Esophagus squamous epithelium (tissue), 5 donors: ENCODE data around the gene SERPINA1. TPM values are rescaled to one million over a fixed set of nuclear protein-coding genes. Genes with fewer than 3 reads are reported as not detected.

Experiments
- DNase-seq: peaks from one replicate; lab custom pipeline; 2025; lab: John Stamatoyannopoulos, UW
- H3K27ac ChIP-seq, 4 donors: fragments of 200-600 bp; sonication (generic); one replicate each; pipeline ENCODE4 v1.5.1; 2016 to 2019; ENCODE audit warnings: mild to moderate bottlenecking in 1 of 4
- H3K27me3 ChIP-seq, 4 donors: fragments of 200-600 bp; sonication (generic); 1 replicate in 3 of 4; 2 replicates in 1 of 4; pipeline versions ENCODE4 v1.5.1 to v1.6.0; 2017 to 2021; ENCODE audit warnings: antibody characterized with exemption in 1 of 4
- H3K36me3 ChIP-seq, 3 donors: fragments of 200-600 bp; sonication (generic); one replicate each; pipeline ENCODE4 v1.5.1; 2016 to 2019
- H3K4me1 ChIP-seq, 3 donors: fragments of 200-600 bp; sonication (generic); one replicate each; pipeline ENCODE4 v1.5.1; 2017 to 2019
- H3K4me3 ChIP-seq, 4 donors: fragments of 200-600 bp; sonication (generic); 1 replicate in 3 of 4; 2 replicates in 1 of 4; pipeline ENCODE4 v1.5.1; 2016 to 2019; ENCODE audit warnings: mild to moderate bottlenecking in 2 of 4, moderate library complexity in 1 of 4
- H3K9me3 ChIP-seq, 3 donors: fragments of 200-600 bp; sonication (generic); one replicate each; pipeline ENCODE4 v1.5.1; 2016 to 2019
- CTCF ChIP-seq, 6 experiments: fragments of 450-650 bp in 4 of 6; fragments of 200-600 bp in 2 of 6; sonication (generic) in 2 of 6; IDR thresholded peaks; one replicate each; pipeline ENCODE4 v1.5.1; 2016 to 2019; ENCODE audit warnings: antibody characterized with exemption in 6 of 6, mild to moderate bottlenecking in 4 of 6, moderate library complexity in 4 of 6
- POLR2A ChIP-seq, 4 donors: fragments of 450-650 bp; IDR thresholded peaks; one replicate each; pipeline ENCODE4 v1.6.1; 2017; ENCODE audit warnings: antibody characterized with exemption in 4 of 4, mild to moderate bottlenecking in 4 of 4, moderate library complexity in 3 of 4
- WGBS, 2 donors: methylation state at CpG; one replicate each; pipeline ENCODE4 v1.1.5; 2018; 5-methylcytosine and 5-hydroxymethylcytosine counted together
- intact Hi-C: fragments of 100-400 bp; cut with DNase I; formaldehyde crosslinking; loops from one replicate; pipeline ENCODE4 v1.15.0; 2022
- total RNA-seq, 4 donors: library from RNA; depleted of rRNA; stranded (reverse); fragments of >200 nt; gene quantifications; one replicate each; pipeline ENCODE4 v1.1.0, GENCODE V29; 2016
- donor health status: DM: yes; HTN: yes; CAD: no.

Gene SERPINA1
- total RNA-seq, 4 donors from 2014 or later, result 1.7 to 16.4 (median 5.8) TPM

GRCh38 chr14:94397289-94398181 lies 9.1 kb upstream of the SERPINA1 start:
- intact Hi-C loops, result no loop called here

GRCh38 chr14:94396628-94397225 lies 8.3 kb upstream of the SERPINA1 start:
- Histone ChIP-seq H3K9me3 (no peaks in the 10 kb centered on the region), H3K27ac (no peak overlapping the region), H3K4me1 (peaks cover 0 to 10% (median 6%) of the 10 kb centered on the region in 3 donors), H3K4me3 (no peak overlapping the region), H3K27me3 (peaks cover 0 to 17% (median 0%) of the 10 kb centered on the region in 4 donors), H3K36me3 (no peaks in the 10 kb centered on the region)
- intact Hi-C loops, result no loop called here
- DNase-seq, result no peak
- no peak for TF ChIP-seq CTCF (IDR thresholded peaks at IDR 0.05)

More at GRCh38 chr14:94397289-94398181, 9.1 kb upstream of the SERPINA1 start:
- WGBS, 2 donors, result 37 to 54% methylated on average over 8 to 9 of the region's 9 CpGs
- no peak for DNase-seq
- Histone ChIP-seq H3K36me3 (no peaks in the 10 kb centered on the region), H3K4me1 (peaks cover 0 to 10% (median 2%) of the 10 kb centered on the region in 3 donors), H3K9me3 (no peaks in the 10 kb centered on the region), H3K27me3 (peaks cover 0 to 17% (median 0%) of the 10 kb centered on the region in 4 donors), H3K27ac (no peak overlapping the region), H3K4me3 (no peak overlapping the region)
- TF ChIP-seq POLR2A (IDR thresholded peaks at IDR 0.05) (no peak), CTCF (IDR thresholded peaks at IDR 0.05) (no peak)

- no peak for TF ChIP-seq POLR2A (IDR thresholded peaks at IDR 0.05)
- no peak for TF ChIP-seq CTCF (IDR thresholded peaks at IDR 0.05)
- Histone ChIP-seq H3K27ac (no peak overlapping the region), H3K36me3 (no peaks in the 10 kb centered on the region), H3K9me3 (no peaks in the 10 kb centered on the region), H3K4me3 (no peak overlapping the region), H3K27me3 (peaks cover 0 to 17% (median 0%) of the 10 kb centered on the region in 4 donors), H3K4me1 (peaks cover 0 to 9% (median 6%) of the 10 kb centered on the region in 3 donors)
- intact Hi-C loops, result no loop called here
- WGBS, 2 donors, result 45 to 67% methylated on average over 2 to 5 of the region's 5 CpGs
- no peak for DNase-seq
These were observed 7.6 kb upstream of the SERPINA1 start for GRCh38 chr14:94395888-94396574.

- Histone ChIP-seq H3K27ac (no peak overlapping the region), H3K36me3 (no peaks in the 10 kb centered on the region), H3K4me1 (peaks cover 5 to 16% (median 10%) of the 10 kb centered on the region in 3 donors), H3K27me3 (peaks cover 0 to 17% (median 0%) of the 10 kb centered on the region in 4 donors), H3K4me3 (no peak overlapping the region), H3K9me3 (no peaks in the 10 kb centered on the region)
- no peak for DNase-seq
- TF ChIP-seq POLR2A (IDR thresholded peaks at IDR 0.05) (no peak), CTCF (IDR thresholded peaks at IDR 0.05) (no peak)
- WGBS, 2 donors, result 74 to 76% methylated on average over 4 of the region's 4 CpGs
- intact Hi-C loops, result no loop called here
These were observed 7.0 kb upstream of the SERPINA1 start for GRCh38 chr14:94395282-94395887.
